GM21737 (cell line): ENCODE measurements around the gene SLC39A7.

Experiments
- ATAC-seq: cut with Tn5 transposase; IDR thresholded peaks from one replicate; pipeline ENCODE4 v1.9.1; 2021; ENCODE audit warnings: mild to moderate bottlenecking, moderate library complexity; ENCODE audit not compliant: unreplicated experiment

Gene SLC39A7

DNA sequence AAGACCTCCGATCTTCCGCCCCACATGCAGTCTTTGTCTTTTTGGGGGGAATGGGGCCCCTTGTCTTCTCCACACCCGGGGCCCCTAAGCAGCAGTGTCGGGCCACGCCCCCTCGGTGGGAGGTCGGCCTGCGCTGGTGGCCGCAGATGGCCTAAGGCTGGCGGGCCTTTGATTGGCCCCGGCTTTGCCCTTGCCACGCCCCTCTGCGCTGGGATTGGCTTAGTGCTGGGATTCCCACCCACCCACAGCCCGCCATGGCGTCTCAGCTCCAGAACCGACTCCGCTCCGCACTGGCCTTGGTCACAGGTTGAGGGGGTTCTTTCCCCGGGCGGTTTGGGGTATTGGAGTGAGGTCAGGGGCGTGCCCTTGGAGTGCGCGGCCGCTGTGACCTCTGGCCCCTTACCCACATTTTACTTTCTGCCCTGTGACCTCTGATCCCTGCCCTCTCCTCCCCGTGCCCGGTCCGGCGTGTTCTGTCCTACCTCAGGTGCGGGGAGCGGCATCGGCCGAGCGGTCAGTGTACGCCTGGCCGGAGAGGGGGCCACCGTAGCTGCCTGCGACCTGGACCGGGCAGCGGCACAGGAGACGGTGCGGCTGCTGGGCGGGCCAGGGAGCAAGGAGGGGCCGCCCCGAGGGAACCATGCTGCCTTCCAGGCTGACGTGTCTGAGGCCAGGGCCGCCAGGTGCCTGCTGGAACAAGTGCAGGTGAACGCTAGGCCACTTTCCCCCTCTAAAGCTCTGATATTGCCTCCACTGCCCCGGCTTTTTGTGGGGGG is 3.9 kb downstream of the SLC39A7 start, which contains the start of gene HSD17B8:
TSS of gene HSD17B8 (plus strand) at position 241 of the 776 bp plus-strand sequence. CDS start at position 255, 14 bp downstream.
- ATAC-seq, result peak; percentile 44

DNA sequence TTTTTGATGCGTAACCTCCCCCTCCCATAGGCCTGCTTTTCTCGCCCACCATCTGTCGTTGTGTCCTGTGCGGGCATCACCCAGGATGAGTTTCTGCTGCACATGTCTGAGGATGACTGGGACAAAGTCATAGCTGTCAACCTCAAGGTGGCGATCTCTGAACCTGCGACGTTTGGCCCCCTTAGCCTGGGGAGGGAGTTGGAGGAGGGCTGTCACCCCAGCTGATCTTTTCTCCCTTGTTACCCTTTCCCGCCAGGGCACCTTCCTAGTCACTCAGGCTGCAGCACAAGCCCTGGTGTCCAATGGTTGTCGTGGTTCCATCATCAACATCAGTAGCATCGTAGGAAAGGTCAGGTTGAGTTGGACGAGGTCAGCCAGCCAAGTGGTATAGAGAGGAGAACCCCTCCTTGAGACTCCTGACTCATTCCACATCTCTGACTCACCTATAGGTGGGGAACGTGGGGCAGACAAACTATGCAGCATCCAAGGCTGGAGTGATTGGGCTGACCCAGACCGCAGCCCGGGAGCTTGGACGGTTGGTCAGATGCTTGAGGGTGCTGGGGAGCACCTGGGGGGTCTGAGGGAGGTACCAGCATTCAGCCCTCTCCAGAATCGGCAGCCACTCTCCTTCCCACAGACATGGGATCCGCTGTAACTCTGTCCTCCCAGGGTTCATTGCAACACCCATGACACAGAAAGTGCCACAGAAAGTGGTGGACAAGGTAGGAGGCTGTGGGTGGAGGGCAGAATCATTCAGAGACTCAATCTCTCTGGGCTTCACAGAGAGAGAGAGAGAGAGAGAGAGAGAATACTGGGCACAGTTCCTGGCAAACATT is 4.7 kb downstream of the SLC39A7 start:
- no peak for ATAC-seq

DNA sequence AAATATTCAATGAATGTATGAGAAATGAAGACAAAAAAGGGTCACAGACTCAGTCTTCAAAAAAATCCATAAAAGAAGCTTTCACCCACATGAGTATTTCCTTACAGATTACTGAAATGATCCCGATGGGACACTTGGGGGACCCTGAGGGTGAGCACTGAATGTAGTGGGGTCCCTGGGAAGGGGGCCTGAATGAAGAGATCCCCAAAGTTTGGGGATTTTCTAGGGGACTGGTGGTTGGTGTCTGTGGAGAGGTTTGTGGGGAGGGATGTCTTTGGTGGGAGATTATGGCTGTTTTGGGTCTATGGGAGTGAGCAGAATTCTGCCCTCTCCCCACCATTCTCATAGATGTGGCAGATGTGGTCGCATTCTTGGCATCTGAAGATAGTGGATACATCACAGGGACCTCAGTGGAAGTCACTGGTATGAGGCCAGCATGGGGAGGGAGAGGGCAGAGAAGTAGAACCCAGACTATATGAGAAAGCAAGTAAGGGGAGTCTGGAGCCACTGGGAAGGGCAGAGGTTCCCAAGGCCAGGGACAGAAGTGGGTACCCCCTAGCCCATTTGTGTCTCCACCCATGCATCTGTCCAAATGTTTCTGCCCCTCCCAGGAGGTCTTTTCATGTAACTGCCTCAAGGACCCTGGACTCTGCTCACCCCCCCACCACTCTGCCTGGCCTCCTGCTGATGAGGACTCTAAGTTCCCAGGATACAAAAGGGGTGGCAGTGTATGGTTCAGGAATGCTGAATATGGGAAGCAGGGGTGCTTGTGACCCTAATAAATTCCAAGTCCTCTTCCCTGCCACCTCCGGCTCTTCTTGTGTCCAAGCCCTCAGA is 5.6 kb downstream of the SLC39A7 start:
- ATAC-seq, result no peak

- no peak for ATAC-seq
Observed at GRCh38 chr6:33206864-33207551, 6.3 kb downstream of the SLC39A7 start.

- no peak for ATAC-seq
Observed at GRCh38 chr6:33207552-33208090, 7.0 kb downstream of the SLC39A7 start.

DNA sequence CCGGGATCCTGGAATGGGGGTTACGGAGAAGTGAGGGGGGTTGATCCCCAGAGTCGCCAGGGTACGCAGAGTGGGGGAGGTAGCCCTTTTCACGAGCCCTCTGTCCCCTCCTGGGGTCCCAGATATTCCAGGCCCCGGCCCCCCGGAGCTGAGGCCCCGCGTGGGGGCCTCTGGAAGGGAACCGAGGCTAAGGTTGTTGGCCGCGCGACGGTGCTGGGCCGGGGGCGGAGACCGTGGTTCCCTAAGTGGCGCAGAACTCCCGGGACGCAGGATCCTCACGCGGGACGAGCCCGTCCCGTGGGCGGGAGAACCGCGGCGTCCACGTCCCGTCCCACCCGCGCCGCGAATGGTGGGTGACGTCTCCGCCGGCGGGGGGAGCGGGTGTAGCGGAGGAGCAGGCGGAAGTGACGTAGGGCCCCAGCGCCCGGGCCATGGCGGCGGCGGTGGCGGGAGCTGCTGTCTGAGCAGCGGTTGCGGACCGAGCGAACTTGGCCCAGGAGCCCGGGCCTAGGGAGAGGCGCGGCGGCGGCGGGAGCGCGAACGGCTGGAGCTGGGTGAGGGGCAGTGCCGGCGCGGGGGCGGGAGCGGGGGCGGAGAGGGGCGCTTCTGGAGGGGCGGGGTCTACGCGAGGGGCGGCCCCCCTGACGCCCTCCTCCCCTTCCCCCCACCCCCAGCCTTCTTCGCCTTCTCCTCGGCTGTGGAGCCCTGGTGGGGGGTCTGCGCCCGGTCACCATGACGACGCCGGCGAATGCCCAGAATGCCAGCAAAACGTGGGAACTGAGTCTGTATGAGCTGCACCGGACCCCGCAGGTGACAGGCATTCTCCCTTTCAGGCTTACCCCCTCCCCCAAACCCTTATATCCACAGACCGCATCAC is 7.7 kb downstream of the SLC39A7 start, which contains the start of gene RING1:
TSS of gene RING1 (plus strand) at position 410 of the 877 bp plus-strand sequence. CDS start at position 733, 323 bp downstream.
- ATAC-seq, result no peak

DNA sequence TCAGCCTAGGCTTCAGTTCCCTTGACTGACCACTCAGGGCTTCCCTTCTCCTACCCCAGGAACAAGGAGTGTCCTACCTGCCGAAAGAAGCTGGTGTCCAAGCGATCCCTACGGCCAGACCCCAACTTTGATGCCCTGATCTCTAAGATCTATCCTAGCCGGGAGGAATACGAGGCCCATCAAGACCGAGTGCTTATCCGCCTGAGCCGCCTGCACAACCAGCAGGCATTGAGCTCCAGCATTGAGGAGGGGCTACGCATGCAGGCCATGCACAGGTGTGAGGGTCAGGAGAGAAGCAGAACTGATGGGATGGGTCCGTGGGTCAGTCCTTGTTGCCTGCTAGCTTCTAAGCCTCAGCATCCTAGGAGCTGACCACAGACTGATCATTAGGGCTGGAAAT is 9.2 kb downstream of the SLC39A7 start:
- no peak for ATAC-seq

DNA sequence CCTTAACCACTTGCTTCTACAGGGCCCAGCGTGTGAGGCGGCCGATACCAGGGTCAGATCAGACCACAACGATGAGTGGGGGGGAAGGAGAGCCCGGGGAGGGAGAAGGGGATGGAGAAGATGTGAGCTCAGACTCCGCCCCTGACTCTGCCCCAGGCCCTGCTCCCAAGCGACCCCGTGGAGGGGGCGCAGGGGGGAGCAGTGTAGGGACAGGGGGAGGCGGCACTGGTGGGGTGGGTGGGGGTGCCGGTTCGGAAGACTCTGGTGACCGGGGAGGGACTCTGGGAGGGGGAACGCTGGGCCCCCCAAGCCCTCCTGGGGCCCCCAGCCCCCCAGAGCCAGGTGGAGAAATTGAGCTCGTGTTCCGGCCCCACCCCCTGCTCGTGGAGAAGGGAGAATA is 10.5 kb downstream of the SLC39A7 start:
- ATAC-seq, result no peak

GRCh38 chr6:33211666-33212422 is 11.2 kb downstream of the SLC39A7 start:
- ATAC-seq, result no peak

DNA sequence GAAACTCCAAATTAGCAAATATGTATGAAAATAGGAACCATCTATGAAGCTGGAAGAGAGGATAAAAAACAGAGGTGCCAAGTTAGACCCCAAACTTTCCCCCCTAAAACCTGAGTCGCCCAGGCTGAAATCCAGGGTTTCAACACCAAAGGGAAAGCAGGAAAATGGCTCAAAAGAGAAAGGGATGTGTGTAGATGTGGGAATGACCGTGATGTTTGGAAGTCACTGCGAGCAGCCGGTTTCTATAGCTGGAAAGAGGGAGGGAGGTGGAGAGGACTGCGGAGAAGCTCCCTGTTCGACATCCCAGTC is 12.1 kb downstream of the SLC39A7 start:
- ATAC-seq, result no peak

- no peak for ATAC-seq
Observed at GRCh38 chr6:33213166-33213988, 12.7 kb downstream of the SLC39A7 start.

DNA sequence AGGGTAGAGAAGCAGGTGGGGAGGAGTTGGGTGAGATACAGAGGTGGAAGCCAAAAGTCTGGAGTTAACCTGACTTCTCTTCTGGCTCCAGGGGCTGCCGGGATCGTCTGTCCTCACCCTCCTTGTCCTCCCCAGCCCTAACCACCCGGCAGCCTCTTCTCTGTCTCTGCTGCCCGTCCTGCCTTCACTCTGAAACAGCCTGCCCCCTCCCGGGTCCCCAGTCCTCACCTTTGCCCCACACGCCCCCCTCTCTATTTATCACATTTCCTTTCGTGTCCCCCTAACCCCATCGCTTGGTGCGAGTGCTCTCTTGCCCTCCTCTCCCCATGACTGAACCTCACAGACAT is 13.3 kb downstream of the SLC39A7 start:
- no peak for ATAC-seq

DNA sequence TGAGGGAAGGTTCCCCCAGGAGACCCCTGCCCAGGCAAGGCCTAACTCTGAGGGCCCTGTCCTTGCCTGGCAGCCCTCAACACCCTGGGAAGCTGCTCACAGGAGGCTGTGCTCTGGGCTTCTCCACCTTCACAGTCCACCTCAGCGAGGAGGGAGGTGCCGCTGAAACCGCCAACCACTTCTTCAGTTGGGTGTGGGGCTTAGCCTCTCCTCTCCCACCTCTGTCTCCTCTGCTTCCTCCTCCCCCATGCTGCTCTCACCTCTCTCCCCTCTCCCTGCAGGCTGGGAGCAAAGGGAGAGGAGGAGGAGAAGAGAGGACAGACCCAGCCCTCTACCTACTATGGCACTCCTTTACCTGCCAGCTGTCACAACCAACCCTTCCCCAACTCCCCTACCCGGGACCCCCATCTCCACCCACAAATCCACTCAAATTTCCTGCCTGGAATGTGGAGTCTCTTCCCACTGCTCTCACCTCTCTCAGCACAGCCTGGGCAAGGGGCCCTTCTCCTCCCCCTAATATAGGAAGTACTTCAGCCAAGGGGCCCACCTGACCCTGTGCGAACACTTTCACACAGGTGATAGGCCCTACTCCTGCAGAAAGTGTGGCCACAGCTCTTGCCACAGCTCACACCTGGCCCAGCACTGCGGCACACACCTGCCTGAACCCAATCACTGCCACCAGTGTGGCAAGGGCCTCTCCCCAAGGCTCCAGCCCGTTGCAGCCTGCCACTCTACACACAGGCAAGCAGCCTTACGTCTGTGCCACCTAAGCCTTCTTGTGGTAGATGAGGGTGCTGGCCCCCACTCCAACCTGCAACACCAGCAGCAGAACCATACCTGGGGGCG is 14.8 kb downstream of the SLC39A7 start:
- no peak for ATAC-seq

DNA sequence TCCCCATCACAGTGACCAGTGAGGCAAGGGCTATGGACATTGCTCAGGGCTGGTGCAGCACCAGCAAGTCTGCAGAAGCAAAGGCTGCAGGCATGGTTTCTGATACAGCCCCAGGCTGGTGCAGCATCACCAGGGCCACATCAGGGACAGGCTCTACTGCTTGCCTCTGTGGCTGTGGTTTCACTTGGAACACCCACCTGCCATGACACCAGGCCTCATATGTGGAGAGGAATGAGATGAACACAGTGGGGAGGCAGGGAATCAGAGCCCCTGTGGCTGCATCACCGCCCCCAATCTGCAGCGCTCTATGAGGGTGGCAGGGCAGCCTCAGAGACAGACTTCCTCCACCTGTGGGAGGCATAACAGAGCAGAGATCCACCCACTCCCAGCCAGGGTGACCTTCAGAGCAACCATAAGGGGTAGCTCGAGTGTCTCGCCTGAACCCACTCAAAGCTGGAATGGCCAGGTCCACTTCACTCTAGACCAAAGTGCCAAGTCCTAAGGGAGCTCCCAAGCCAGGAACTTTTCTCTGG is 15.5 kb downstream of the SLC39A7 start:
- no peak for ATAC-seq

GRCh38 chr6:33217246-33217645 is 16.6 kb downstream of the SLC39A7 start:
- no peak for ATAC-seq

DNA sequence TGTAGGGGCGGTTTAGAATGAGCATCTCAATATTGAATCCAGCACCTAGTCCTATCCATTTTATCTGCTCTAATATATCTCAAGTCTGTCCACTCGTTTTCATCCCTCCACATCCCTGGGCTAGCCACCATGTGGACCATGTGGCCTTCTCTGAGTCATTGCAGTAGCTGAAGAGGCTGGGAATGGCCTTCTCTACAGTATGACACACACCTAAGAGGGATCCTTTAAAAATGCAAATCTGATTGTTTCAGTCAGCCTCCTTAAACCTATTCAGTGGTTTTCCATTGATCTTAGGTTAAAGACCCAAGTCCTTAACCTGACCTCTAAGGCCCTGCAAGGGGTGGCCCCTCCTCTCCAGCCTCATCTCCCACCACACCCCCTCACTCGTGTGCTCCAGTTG is 17.0 kb downstream of the SLC39A7 start:
- no peak for ATAC-seq
